Mesenchymal stem cell (in vitro differentiated cells and primary cell): Measurements from ENCODE around the gene CFAP299.

Experiments
- DNase-seq: peaks from one replicate; pipeline ENCODE4 v3.0.0-alpha.2; 2013
- H2AFZ ChIP-seq: one replicate; pipeline ENCODE4 v1.6.1; 2013; ENCODE audit warnings: low read depth, mild to moderate bottlenecking, control low read depth, inconsistent platforms, low read length, moderate library complexity
- H2AK5ac ChIP-seq: 2 replicates; pipeline ENCODE4 v1.6.1; 2013; ENCODE audit warnings: low read length, moderate library complexity, mild to moderate bottlenecking, inconsistent platforms; ENCODE audit not compliant: severe bottlenecking
- H2BK120ac ChIP-seq: one replicate; pipeline ENCODE4 v1.6.1; 2013; ENCODE audit warnings: low read depth, mild to moderate bottlenecking, inconsistent platforms, low read length, moderate library complexity
- H2BK12ac ChIP-seq, 2 experiments: one replicate each; pipeline ENCODE4 v1.6.1; 2013; ENCODE audit warnings: inconsistent platforms in 2 of 2, low read length in 2 of 2, mild to moderate bottlenecking in 2 of 2, moderate library complexity in 2 of 2, control low read depth in 1 of 2
- H2BK15ac ChIP-seq: one replicate; pipeline ENCODE4 v1.6.1; 2013; ENCODE audit warnings: mild to moderate bottlenecking, low read depth, inconsistent platforms; ENCODE audit not compliant: poor library complexity, severe bottlenecking
- H2BK5ac ChIP-seq: 2 replicates; pipeline ENCODE4 v1.6.1; 2013; ENCODE audit warnings: low read depth, mild to moderate bottlenecking, low read length, control low read depth, inconsistent platforms; ENCODE audit not compliant: poor library complexity, severe bottlenecking
- H3K14ac ChIP-seq, 2 experiments: one replicate each; pipeline ENCODE4 v1.6.1; 2013; ENCODE audit warnings: inconsistent platforms in 2 of 2, low read length in 2 of 2, control low read depth in 1 of 2, mild to moderate bottlenecking in 1 of 2, moderate library complexity in 1 of 2
- H3K18ac ChIP-seq, 2 experiments: one replicate each; pipeline ENCODE4 v1.6.1; 2013; ENCODE audit warnings: inconsistent platforms in 2 of 2, low read length in 2 of 2, control low read depth in 1 of 2, low read depth in 1 of 2, mild to moderate bottlenecking in 1 of 2
- H3K23ac ChIP-seq, 2 experiments: one replicate each; pipeline ENCODE4 v1.6.1; 2013; ENCODE audit warnings: inconsistent platforms in 2 of 2, low read length in 2 of 2, mild to moderate bottlenecking in 2 of 2, moderate library complexity in 2 of 2, control low read depth in 1 of 2
- H3K27ac ChIP-seq: 2 replicates; pipeline ENCODE4 v1.5.1; 2013; ENCODE audit warnings: mild to moderate bottlenecking, moderate library complexity, low read length, control low read depth, inconsistent platforms; ENCODE audit not compliant: poor library complexity, severe bottlenecking
- H3K27me3 ChIP-seq, 2 experiments: 2 replicates each; pipeline versions ENCODE4 v1.6.1 to v1.7.0; 2013; ENCODE audit warnings: low read length in 2 of 2, mild to moderate bottlenecking in 2 of 2, moderate library complexity in 2 of 2, control low read depth in 1 of 2, inconsistent platforms in 1 of 2; ENCODE audit not compliant: control insufficient read depth in 1 of 2, insufficient read depth in 1 of 2
- H3K36me3 ChIP-seq, 2 experiments: 2 replicates each; pipeline versions ENCODE4 v1.6.1 to v1.7.0; 2013; ENCODE audit warnings: low read length in 2 of 2, control low read depth in 1 of 2, inconsistent platforms in 1 of 2, low read depth in 1 of 2, mild to moderate bottlenecking in 1 of 2; ENCODE audit not compliant: insufficient read depth in 2 of 2, control insufficient read depth in 1 of 2
- H3K4ac ChIP-seq, 2 experiments: one replicate each; pipeline ENCODE4 v1.6.1; 2013; ENCODE audit warnings: inconsistent platforms in 2 of 2, low read length in 2 of 2, mild to moderate bottlenecking in 2 of 2, moderate library complexity in 2 of 2, control low read depth in 1 of 2, low read depth in 1 of 2
- H3K4me1 ChIP-seq: 2 replicates; pipeline ENCODE4 v1.6.1; 2013; ENCODE audit warnings: low read depth, low read length, control low read depth; ENCODE audit not compliant: control insufficient read depth, insufficient read depth
- H3K4me2 ChIP-seq: 2 replicates; pipeline ENCODE4 v1.6.1; 2013; ENCODE audit warnings: low read length, mild to moderate bottlenecking, inconsistent platforms; ENCODE audit not compliant: poor library complexity, severe bottlenecking
- H3K4me3 ChIP-seq, 2 experiments: 2 replicates each; pipeline versions ENCODE4 v1.5.1 to v1.7.0; 2013; ENCODE audit warnings: low read length in 2 of 2, mild to moderate bottlenecking in 2 of 2, control low read depth in 1 of 2, low read depth in 1 of 2; ENCODE audit not compliant: insufficient read depth in 1 of 2
- H3K79me1 ChIP-seq: replicated peaks from 2 replicates; pipeline ENCODE4 v1.6.1; 2013; ENCODE audit warnings: mild to moderate bottlenecking, control low read depth, low read length, inconsistent platforms; ENCODE audit not compliant: poor library complexity, severe bottlenecking
- H3K9ac ChIP-seq: 2 replicates; pipeline ENCODE4 v1.7.0; 2013; ENCODE audit warnings: mild to moderate bottlenecking, low read length, moderate library complexity
- H3K9me3 ChIP-seq: 2 replicates; pipeline ENCODE4 v1.7.0; 2013; ENCODE audit warnings: mild to moderate bottlenecking, low read length; ENCODE audit not compliant: control insufficient read depth
- H4K8ac ChIP-seq: one replicate; pipeline ENCODE4 v1.6.1; 2013; ENCODE audit warnings: inconsistent platforms, mild to moderate bottlenecking, low read length, moderate library complexity
- H4K91ac ChIP-seq: one replicate; pipeline ENCODE4 v1.6.1; 2013; ENCODE audit warnings: mild to moderate bottlenecking, low read length, inconsistent platforms
- WGBS: methylation state at CpG from one replicate; pipeline ENCODE4 v1.1.7; 2013; ENCODE audit warnings: mixed read lengths; 5-methylcytosine and 5-hydroxymethylcytosine counted together

CFAP299 gene

DNA sequence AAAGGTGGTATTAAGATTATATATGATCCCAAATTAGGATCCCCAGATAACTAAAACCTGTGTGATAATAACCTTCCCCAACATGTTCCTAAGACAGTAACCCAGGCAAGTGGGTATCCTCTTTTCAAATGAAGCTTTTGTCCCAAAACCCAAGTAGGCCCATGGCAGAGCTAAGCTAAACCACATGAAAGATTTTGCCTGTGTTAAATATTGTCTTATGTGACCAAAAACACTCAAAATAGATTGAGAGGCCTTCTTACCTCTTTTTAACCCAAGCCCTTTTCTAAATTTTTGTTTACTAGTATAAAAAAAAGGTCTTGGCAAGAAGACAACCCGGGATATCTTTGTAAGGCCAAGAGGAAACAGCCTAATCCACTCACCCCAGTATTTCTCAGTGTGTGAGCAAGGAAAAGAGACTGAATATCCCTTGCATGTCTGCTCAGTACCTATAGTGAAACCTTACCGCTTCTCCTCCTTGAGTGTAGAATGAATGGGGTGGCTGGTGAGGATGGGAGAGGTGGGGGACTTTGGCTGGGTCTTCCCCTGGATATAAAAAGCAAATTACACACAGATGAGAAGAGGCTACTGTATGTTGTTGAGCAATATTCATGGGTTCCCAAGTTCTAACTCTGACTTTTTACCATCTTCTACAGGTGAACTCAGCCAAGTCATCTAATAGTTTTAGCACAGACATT lies 506.2 kb downstream of the CFAP299 start:
- Histone ChIP-seq H3K23ac (no peak overlapping the region), H2BK12ac (no peak overlapping the region), H2AK5ac (no peak overlapping the region), H3K4me3 (no peak overlapping the region), H3K14ac (no peak overlapping the region), H3K79me1 (no peaks in the 10 kb centered on the region), H3K36me3 (no peaks in the 10 kb centered on the region), H2AFZ (no peak overlapping the region), H3K27ac (no peak overlapping the region), H4K8ac (no peak overlapping the region), H3K4me1 (no peaks in the 10 kb centered on the region), H3K4ac (no peak overlapping the region), H2BK120ac (no peak overlapping the region), H3K27me3 (no peaks in the 10 kb centered on the region), H2BK5ac (no peak overlapping the region), H3K18ac (no peak overlapping the region), H4K91ac (no peak overlapping the region), H2BK15ac (no peak overlapping the region), H3K9ac (no peak overlapping the region), H3K4me2 (no peak overlapping the region), H3K9me3 (peaks cover 4% of the 10 kb centered on the region)
- no peak for DNase-seq
- WGBS: 100% methylated on average over 1 of the region's 2 CpGs

DNA sequence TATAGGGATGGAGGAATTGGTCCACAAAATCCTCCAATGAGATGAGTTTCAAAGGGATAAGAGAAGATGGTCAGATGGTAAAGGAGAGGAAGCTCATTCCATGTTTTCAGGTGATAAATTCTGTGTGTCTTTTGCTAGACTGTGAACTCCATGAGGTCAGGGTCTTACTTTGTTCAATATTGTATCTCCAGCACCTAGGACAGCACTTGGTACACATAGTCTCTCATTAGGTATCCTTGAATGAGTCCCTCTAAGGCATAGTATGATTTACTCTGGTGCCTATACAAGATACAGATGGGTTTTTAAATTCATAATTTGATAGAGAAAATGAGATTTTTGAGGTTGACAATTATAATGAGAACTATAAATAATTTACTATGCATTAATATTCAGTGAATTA lies 510.7 kb downstream of the CFAP299 start:
- no peak overlapping the region for H3K27ac ChIP-seq
- H3K18ac ChIP-seq: no peak overlapping the region
- H2AK5ac ChIP-seq: no peak overlapping the region
- no peak overlapping the region for H3K23ac ChIP-seq
- no peak overlapping the region for H2AFZ ChIP-seq
- no peak overlapping the region for H3K4me2 ChIP-seq
- no peak overlapping the region for H3K4ac ChIP-seq
- H3K79me1 ChIP-seq: no peaks in the 10 kb centered on the region
- H3K14ac ChIP-seq: no peak overlapping the region
- DNase-seq: no peak
- H3K36me3 ChIP-seq: no peaks in the 10 kb centered on the region
- no peak overlapping the region for H2BK5ac ChIP-seq
- no peak overlapping the region for H4K91ac ChIP-seq
- H3K27me3 ChIP-seq: no peaks in the 10 kb centered on the region
- no peak overlapping the region for H3K9ac ChIP-seq
- no peak overlapping the region for H2BK15ac ChIP-seq
- H3K9me3 ChIP-seq: peaks cover 4% of the 10 kb centered on the region
- no peak overlapping the region for H4K8ac ChIP-seq
- no peaks in the 10 kb centered on the region for H3K4me1 ChIP-seq
- no peak overlapping the region for H2BK12ac ChIP-seq
- H3K4me3 ChIP-seq: no peak overlapping the region
- no peak overlapping the region for H2BK120ac ChIP-seq

DNA sequence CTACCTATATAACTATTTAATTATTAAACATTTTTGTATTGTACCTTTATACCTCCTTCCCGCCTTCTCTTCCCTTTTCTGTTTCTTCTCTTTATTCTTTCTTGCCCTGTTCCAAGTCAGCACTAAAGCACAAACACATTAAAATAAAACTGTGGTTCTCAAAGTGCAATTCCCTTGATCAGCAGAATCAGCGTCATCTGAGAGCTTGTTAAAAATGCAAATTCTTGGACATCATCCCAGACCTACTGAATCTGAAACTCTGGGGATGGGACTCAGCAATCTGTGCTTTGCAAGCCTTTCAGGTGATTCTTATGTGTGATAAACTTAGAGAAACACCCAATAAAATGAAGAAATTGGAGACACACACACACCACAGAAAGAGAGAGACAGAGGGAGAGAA lies 516.5 kb downstream of the CFAP299 start:
- no peak overlapping the region for H2BK15ac ChIP-seq
- no peak overlapping the region for H3K4ac ChIP-seq
- H3K14ac ChIP-seq: no peak overlapping the region

DNA sequence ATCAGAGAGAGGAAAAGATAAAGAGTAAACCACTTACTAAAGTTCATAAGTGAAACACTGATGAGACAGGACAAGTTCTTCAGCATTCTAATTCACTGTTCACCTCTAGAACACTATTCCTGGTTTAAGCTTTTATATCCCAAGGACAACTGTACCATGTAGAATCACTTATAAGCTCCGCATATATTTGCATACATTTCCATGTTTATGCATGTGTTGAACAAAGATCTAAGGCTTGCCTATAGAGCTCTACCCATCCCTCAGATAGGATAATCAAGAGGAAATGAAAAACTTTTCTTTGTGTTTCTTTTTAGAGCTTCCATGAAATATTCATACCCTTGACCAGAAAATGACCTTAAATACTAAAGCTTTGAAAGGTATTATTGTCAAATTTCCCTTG lies 538.0 kb downstream of the CFAP299 start:
- Histone ChIP-seq H2BK5ac (no peak overlapping the region), H3K79me1 (no peaks in the 10 kb centered on the region), H3K27ac (no peak overlapping the region), H2AFZ (no peak overlapping the region), H3K18ac (no peak overlapping the region), H3K4me2 (no peak overlapping the region), H3K9ac (no peak overlapping the region), H3K4me1 (no peaks in the 10 kb centered on the region), H3K23ac (no peak overlapping the region), H3K36me3 (no peaks in the 10 kb centered on the region), H4K91ac (no peak overlapping the region), H3K14ac (no peak overlapping the region), H3K9me3 (no peaks in the 10 kb centered on the region), H3K27me3 (no peaks in the 10 kb centered on the region), H2BK12ac (no peak overlapping the region), H2AK5ac (no peak overlapping the region), H2BK120ac (no peak overlapping the region), H2BK15ac (no peak overlapping the region), H4K8ac (no peak overlapping the region), H3K4me3 (no peak overlapping the region), H3K4ac (no peak overlapping the region)
- DNase-seq: no peak
- no CpG with 5 or more reads among the region's 1 CpG for WGBS

More for the DNA sequence above, 516.5 kb downstream of the CFAP299 start:
- Histone ChIP-seq H2BK12ac (no peak overlapping the region), H3K9ac (no peak overlapping the region), H3K27ac (no peak overlapping the region), H4K8ac (no peak overlapping the region), H3K36me3 (no peaks in the 10 kb centered on the region), H3K23ac (no peak overlapping the region), H2AFZ (no peak overlapping the region), H3K4me1 (no peaks in the 10 kb centered on the region), H4K91ac (no peak overlapping the region), H2AK5ac (no peak overlapping the region), H3K27me3 (no peaks in the 10 kb centered on the region), H3K4me2 (no peak overlapping the region), H3K79me1 (no peaks in the 10 kb centered on the region), H3K18ac (no peak overlapping the region), H2BK5ac (no peak overlapping the region), H3K9me3 (no peaks in the 10 kb centered on the region), H3K4me3 (no peak overlapping the region), H2BK120ac (no peak overlapping the region)
- WGBS: 61% methylated on average over 2 of the region's 2 CpGs
- no peak for DNase-seq
